HTERT RPE-1 (cell line): ENCODE results near the gene PLCL1.
"Not testable (repeated sequence)": the region's sequence is repeated elsewhere in the genome, so short reads cannot be mapped to it uniquely, and the experiment has no call there.

Source experiments
- in situ Hi-C: fragments of 300-500 bp; cut with MboI; formaldehyde crosslinking; loops from 4 replicates; pipeline ENCODE4 v1.14.3; 2020; ENCODE audit warnings: low sequenced_read_pairs

Gene PLCL1

GRCh38 chr2:197992482-197993133, 188.2 kb downstream of the PLCL1 start:
- in situ Hi-C loops = no loop called here

GRCh38 chr2:197993363-197993762, 189.0 kb downstream of the PLCL1 start:
- in situ Hi-C loops = no loop called here

GRCh38 chr2:197993830-197994229, 189.4 kb downstream of the PLCL1 start:
- in situ Hi-C loops = no loop called here

GRCh38 chr2:197994751-197995150, 190.4 kb downstream of the PLCL1 start:
- in situ Hi-C loops = no loop called here

- in situ Hi-C loops = no loop called here
Measured at GRCh38 chr2:197996583-197996982, 192.2 kb downstream of the PLCL1 start.

GRCh38 chr2:197997083-197997541, 192.7 kb downstream of the PLCL1 start:
- in situ Hi-C loops = no loop called here

- in situ Hi-C loops = no loop called here
Measured at GRCh38 chr2:197998702-197999101, 194.3 kb downstream of the PLCL1 start.

- in situ Hi-C loops = no loop called here
Measured at GRCh38 chr2:198000417-198000816, 196.0 kb downstream of the PLCL1 start.

GRCh38 chr2:198004173-198004572, 199.8 kb downstream of the PLCL1 start:
- in situ Hi-C loops = no loop called here

GRCh38 chr2:198004921-198005829, 200.8 kb downstream of the PLCL1 start:
- in situ Hi-C loops = no loop called here

- in situ Hi-C loops = no loop called here
Measured at GRCh38 chr2:198006733-198007132, 202.3 kb downstream of the PLCL1 start.

GRCh38 chr2:198008230-198008629, 203.8 kb downstream of the PLCL1 start:
- in situ Hi-C loops = no loop called here

GRCh38 chr2:198012025-198012424, 207.6 kb downstream of the PLCL1 start:
- in situ Hi-C loops = no loop called here

- in situ Hi-C loops = no loop called here
Measured at GRCh38 chr2:198016243-198016642, 211.8 kb downstream of the PLCL1 start.

- in situ Hi-C loops = no loop called here
Measured at GRCh38 chr2:198017068-198017467, 212.7 kb downstream of the PLCL1 start.

GRCh38 chr2:198028955-198029354, 224.6 kb downstream of the PLCL1 start:
- in situ Hi-C loops = no loop called here

- in situ Hi-C loops = not testable (repeated sequence)
Measured at GRCh38 chr2:198029576-198029975, 225.2 kb downstream of the PLCL1 start.

- in situ Hi-C loops = no loop called here
Measured at GRCh38 chr2:198033626-198034025, 229.2 kb downstream of the PLCL1 start.

GRCh38 chr2:198036029-198036879, 231.9 kb downstream of the PLCL1 start:
- in situ Hi-C loops = no loop called here

GRCh38 chr2:198040835-198041234, 236.4 kb downstream of the PLCL1 start:
- in situ Hi-C loops = no loop called here

GRCh38 chr2:198042189-198042588, 237.8 kb downstream of the PLCL1 start:
- in situ Hi-C loops = no loop called here
